Kidney (tissue), 14 donors: Measurements from ENCODE around the gene NSG1. TPM values are rescaled to one million over a fixed set of nuclear protein-coding genes. Genes with fewer than 3 reads are reported as not detected.

ENCODE experiments used
- DNase-seq, 5 donors: peaks; one replicate each; pipeline ENCODE4 v3.0.0-alpha.2; 2013 to 2020
- FAIRE-seq: peaks from 2 replicates; lab custom pipeline; 2012; peaks lifted over from hg19 to GRCh38; lab: Jason Lieb, UNC
- H3K27ac ChIP-seq, 2 donors: one replicate each; pipeline ENCODE4 v1.7.0; 2013; ENCODE audit warnings: low read depth in 2 of 2, low read length in 2 of 2, inconsistent platforms in 1 of 2
- H3K27me3 ChIP-seq: one replicate; pipeline ENCODE4 v1.7.1; 2013; ENCODE audit warnings: low read length, inconsistent platforms; ENCODE audit not compliant: control insufficient read depth, insufficient read depth
- H3K36me3 ChIP-seq, 3 donors: one replicate each; pipeline versions ENCODE4 v1.7.0 to v1.7.1; 2013; ENCODE audit warnings: low read length in 3 of 3, control low read depth in 1 of 3, inconsistent platforms in 1 of 3; ENCODE audit not compliant: insufficient read depth in 3 of 3, control insufficient read depth in 2 of 3
- H3K4me1 ChIP-seq, 3 donors: one replicate each; pipeline versions ENCODE4 v1.7.0 to v1.7.1; 2013; ENCODE audit warnings: low read length in 3 of 3, inconsistent platforms in 1 of 3, low read depth in 1 of 3; ENCODE audit not compliant: control insufficient read depth in 2 of 3, insufficient read depth in 2 of 3
- H3K4me3 ChIP-seq, 3 donors: one replicate each; pipeline versions ENCODE4 v1.7.0 to v1.8.1; 2013; ENCODE audit warnings: low read length in 3 of 3, control low read depth in 1 of 3, inconsistent platforms in 1 of 3
- H3K9ac ChIP-seq, 3 donors: one replicate each; pipeline versions ENCODE4 v1.7.0 to v1.7.1; 2013; ENCODE audit warnings: low read length in 3 of 3, control low read depth in 1 of 3, inconsistent platforms in 1 of 3
- H3K9me3 ChIP-seq, 3 donors: one replicate each; pipeline versions ENCODE4 v1.7.0 to v1.7.1; 2013; ENCODE audit warnings: low read length in 3 of 3, control low read depth in 1 of 3, inconsistent platforms in 1 of 3; ENCODE audit not compliant: control insufficient read depth in 2 of 3, insufficient read depth in 1 of 3
- intact Hi-C: fragments of 100-400 bp; cut with DNase I; formaldehyde crosslinking; loops from one replicate; pipeline ENCODE4 v1.11.1; 2022
- polyA plus RNA-seq: library from polyadenylated mRNA; stranded (reverse); fragments of 350-450 nt; fragmentation: Illumina TruSeq; extraction: RNeasy Lipid Tissue Mini Kit (QIAGEN cat#74804); gene quantifications from one replicate; pipeline ENCODE4 v1.2.3, GENCODE V29; 2014; ENCODE audit warnings: low read depth, low replicate concordance; ENCODE audit not compliant: insufficient read depth
- total RNA-seq: library from RNA; stranded (reverse); fragmentation: NEBNext Ultra II Directional; extraction: Animal tissue kit (Norgen Biotek cat#: 25700); gene quantifications from one replicate; pipeline ENCODE4 v1.2.1, GENCODE V29; 2021
- TF ChIP-seq, protein P1 (sequence below): IDR thresholded peaks from 3 replicates; pipeline ENCODE4 v1.5.1; 2012; ENCODE audit warnings: mild to moderate bottlenecking, moderate library complexity, borderline replicate concordance; ENCODE audit not compliant: insufficient read depth; ENCODE audit errors: extremely low read depth
- donor health status: control.
- donor health status: control.
- donor health status: control.
- donor health status: control.
- donor health status: control.
- donor health status: DM: yes; HTN: yes; CAD: no.
- donor health status: Normal renal cell carcinoma (clear cell type).

Gene NSG1
- total and polyA plus RNA-seq, 2 donors from 2014 or later = 4.7 to 9.5 TPM

DNA sequence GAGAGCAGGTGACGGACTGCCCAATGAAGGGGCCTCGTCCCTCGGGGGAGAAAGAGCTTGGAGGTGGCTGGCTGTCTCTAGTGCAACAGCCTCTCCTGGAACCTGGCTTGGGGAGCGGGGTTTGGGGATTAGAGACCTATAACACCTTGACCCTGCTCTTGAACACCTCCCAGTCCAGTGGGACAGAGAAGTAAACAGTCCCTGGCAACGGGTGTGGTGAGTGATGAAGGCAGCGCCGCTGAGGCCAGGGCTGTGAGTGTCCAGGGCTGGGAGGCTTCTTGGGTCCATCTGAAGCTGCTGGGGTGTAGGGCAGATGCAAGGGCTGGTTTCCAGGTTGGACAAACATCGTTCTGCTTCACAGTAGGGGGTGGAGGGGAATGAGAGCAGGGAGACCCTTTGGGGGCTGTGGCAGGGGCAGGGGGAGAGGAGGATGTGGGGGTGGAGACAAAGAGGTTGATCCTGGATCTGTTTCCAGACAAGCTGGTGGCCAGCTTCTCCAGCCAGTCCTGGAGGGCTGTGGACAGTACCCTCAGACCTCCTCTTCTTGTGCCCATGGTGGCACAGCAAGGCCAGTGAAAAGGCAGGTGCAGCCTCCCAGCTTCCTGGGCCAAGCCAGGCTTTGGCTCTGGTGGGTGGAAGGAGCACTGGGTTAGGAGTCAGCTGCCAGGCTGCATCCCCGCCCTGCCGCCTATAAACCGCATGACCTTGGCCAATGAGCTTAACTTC, 3.8 kb downstream of the NSG1 start:
- DNase-seq = peak in 1 of 5 donors; percentile 37
- Histone ChIP-seq H3K36me3 (no peaks in the 10 kb centered on the region), H3K27ac (no peak overlapping the region), H3K27me3 (no peaks in the 10 kb centered on the region), H3K4me3 (no peak overlapping the region), H3K9me3 (no peaks in the 10 kb centered on the region), H3K9ac (no peak overlapping the region), H3K4me1 (peaks cover 0 to 3% (median 0%) of the 10 kb centered on the region in 3 donors)
- TF ChIP-seq, protein P1, sequence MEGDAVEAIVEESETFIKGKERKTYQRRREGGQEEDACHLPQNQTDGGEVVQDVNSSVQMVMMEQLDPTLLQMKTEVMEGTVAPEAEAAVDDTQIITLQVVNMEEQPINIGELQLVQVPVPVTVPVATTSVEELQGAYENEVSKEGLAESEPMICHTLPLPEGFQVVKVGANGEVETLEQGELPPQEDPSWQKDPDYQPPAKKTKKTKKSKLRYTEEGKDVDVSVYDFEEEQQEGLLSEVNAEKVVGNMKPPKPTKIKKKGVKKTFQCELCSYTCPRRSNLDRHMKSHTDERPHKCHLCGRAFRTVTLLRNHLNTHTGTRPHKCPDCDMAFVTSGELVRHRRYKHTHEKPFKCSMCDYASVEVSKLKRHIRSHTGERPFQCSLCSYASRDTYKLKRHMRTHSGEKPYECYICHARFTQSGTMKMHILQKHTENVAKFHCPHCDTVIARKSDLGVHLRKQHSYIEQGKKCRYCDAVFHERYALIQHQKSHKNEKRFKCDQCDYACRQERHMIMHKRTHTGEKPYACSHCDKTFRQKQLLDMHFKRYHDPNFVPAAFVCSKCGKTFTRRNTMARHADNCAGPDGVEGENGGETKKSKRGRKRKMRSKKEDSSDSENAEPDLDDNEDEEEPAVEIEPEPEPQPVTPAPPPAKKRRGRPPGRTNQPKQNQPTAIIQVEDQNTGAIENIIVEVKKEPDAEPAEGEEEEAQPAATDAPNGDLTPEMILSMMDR = no peak
- intact Hi-C loops = no loop called here
- FAIRE-seq = no peak

DNA sequence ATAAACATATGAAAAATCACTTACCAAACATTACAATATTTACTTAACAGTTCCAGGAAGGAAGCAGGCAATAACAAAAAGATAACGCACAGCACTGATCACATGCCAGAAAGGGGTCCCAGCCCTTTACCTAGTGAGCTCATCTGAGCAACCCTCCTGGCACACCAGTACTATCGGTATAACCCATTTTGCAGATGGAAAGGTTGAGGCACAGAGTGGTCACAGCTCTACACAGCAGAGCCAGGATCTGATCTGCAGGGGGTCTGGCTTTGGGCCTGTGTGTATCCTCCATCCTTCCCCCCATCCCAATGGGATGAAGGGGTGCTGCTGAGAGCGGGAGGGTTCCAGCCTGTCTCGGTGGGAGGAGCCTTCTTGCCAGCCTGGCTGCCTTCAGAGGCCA, 5.0 kb downstream of the NSG1 start:
- TF ChIP-seq, protein P1 = no peak
- no peaks in the 10 kb centered on the region for H3K9me3 ChIP-seq
- H3K36me3 ChIP-seq = no peaks in the 10 kb centered on the region
- H3K27me3 ChIP-seq = no peaks in the 10 kb centered on the region
- DNase-seq (no peak), FAIRE-seq (no peak)
- no peak overlapping the region for H3K4me3 ChIP-seq
- no peak overlapping the region for H3K9ac ChIP-seq
- no peaks in the 10 kb centered on the region for H3K4me1 ChIP-seq
- intact Hi-C loops = no loop called here
- H3K27ac ChIP-seq = no peak overlapping the region

DNA sequence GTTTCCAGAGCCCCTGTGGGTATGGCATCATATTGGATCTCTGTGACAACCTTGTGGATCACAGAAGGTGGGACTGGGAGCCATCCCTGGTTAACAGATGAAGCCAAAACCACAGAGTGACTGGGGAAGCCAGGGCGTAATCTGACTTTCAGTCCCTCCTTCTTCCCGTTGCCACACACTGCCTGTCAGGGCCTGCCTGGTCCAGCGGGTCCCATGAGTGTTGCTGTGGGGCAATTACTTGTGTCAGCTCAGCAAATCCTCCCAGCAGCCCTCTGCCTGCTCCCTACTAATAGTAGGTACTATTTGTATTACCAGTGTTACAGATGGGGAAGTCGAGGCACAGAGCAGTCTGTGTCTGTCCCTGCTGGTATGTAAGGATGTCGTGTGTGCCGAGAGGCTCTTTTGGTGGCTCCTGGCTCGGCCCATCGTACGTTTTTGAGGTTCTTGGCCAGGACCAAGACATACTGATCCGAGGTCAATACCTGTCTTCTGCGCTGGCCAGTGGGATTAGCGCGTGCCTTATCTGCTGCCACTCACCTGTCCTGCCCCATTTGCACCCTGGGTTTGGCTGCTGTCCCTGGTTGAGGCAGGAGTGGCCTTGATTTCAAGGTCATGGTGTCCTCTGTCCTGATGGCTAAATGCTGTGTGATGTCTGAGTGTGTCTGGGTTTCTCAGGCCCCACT, 5.7 kb downstream of the NSG1 start:
- intact Hi-C loops = no loop called here
- H3K36me3 ChIP-seq = no peaks in the 10 kb centered on the region
- H3K27me3 ChIP-seq = no peaks in the 10 kb centered on the region
- H3K27ac ChIP-seq = no peak overlapping the region
- H3K9me3 ChIP-seq = no peaks in the 10 kb centered on the region
- peak in 1 of 5 donors; percentile 43 for DNase-seq
- no peak overlapping the region for H3K9ac ChIP-seq
- FAIRE-seq = no peak
- TF ChIP-seq, protein P1 = no peak
- H3K4me3 ChIP-seq = no peak overlapping the region
- H3K4me1 ChIP-seq = no peaks in the 10 kb centered on the region
